Breast epithelium (tissue), 4 donors: ENCODE results near the gene TMED4. TPM values are rescaled to one million over a fixed set of nuclear protein-coding genes. Genes with fewer than 3 reads are reported as not detected.

Experiments used
- DNase-seq, 2 donors: peaks; one replicate each; pipeline ENCODE4 v3.0.0-alpha.2; 2019; ENCODE audit warnings: low spot score in 2 of 2
- H3K27ac ChIP-seq, 2 donors: fragments of 200-600 bp; sonication (generic) in 1 of 2; one replicate each; pipeline ENCODE4 v1.5.1; 2016 to 2019; ENCODE audit warnings: mild to moderate bottlenecking in 1 of 2
- H3K27me3 ChIP-seq, 2 donors: fragments of 200-600 bp; sonication (generic) in 1 of 2; one replicate each; pipeline versions ENCODE4 v1.5.1 to v1.6.0; 2017 to 2019; ENCODE audit warnings: control low read depth in 1 of 2, mild to moderate bottlenecking in 1 of 2
- H3K36me3 ChIP-seq: fragments of 200-600 bp; one replicate; pipeline ENCODE4 v1.5.1; 2019
- H3K4me1 ChIP-seq, 2 donors: fragments of 200-600 bp; sonication (generic); one replicate each; pipeline ENCODE4 v1.5.1; 2016 to 2019; ENCODE audit warnings: control low read depth in 1 of 2
- H3K4me3 ChIP-seq, 3 donors: fragments of 200-600 bp; sonication (generic); 1 replicate in 2 of 3; 2 replicates in 1 of 3; pipeline ENCODE4 v1.5.1; 2016 to 2019; ENCODE audit warnings: mild to moderate bottlenecking in 3 of 3, moderate library complexity in 2 of 3
- H3K9me3 ChIP-seq, 2 donors: fragments of 200-600 bp; sonication (generic) in 1 of 2; one replicate each; pipeline ENCODE4 v1.5.1; 2016 to 2019; ENCODE audit warnings: control low read depth in 1 of 2
- POLR2A ChIP-seq: fragments of 450-650 bp; IDR thresholded peaks from one replicate; pipeline ENCODE4 v1.6.1; 2016; ENCODE audit warnings: antibody characterized with exemption, mild to moderate bottlenecking, moderate library complexity
- POLR2AphosphoS5 ChIP-seq, 3 donors: sonication (generic); formaldehyde crosslinking; IDR thresholded peaks; one replicate each; pipeline ENCODE4 v1.6.1; 2017; ENCODE audit warnings: antibody characterized with exemption in 3 of 3
- intact Hi-C: fragments of 100-400 bp; cut with DNase I; formaldehyde crosslinking; loops from one replicate; pipeline ENCODE4 v1.15.1; 2023; ENCODE audit warnings: low total_unique reads
- total RNA-seq, 3 donors: library from RNA; depleted of rRNA; stranded (reverse); fragments of >200 nt; gene quantifications; one replicate each; pipeline ENCODE4 v1.1.0, GENCODE V29; 2016
- TF ChIP-seq, protein P1 (sequence below), 3 donors: fragments of 450-650 bp; IDR thresholded peaks; one replicate each; pipeline ENCODE4 v1.5.1; 2016 to 2017; ENCODE audit warnings: antibody characterized with exemption in 3 of 3, mild to moderate bottlenecking in 3 of 3, moderate library complexity in 3 of 3

The TMED4 gene
- total RNA-seq = 100 to 1,000 TPM; 143 to 208 (median 171) TPM

DNA sequence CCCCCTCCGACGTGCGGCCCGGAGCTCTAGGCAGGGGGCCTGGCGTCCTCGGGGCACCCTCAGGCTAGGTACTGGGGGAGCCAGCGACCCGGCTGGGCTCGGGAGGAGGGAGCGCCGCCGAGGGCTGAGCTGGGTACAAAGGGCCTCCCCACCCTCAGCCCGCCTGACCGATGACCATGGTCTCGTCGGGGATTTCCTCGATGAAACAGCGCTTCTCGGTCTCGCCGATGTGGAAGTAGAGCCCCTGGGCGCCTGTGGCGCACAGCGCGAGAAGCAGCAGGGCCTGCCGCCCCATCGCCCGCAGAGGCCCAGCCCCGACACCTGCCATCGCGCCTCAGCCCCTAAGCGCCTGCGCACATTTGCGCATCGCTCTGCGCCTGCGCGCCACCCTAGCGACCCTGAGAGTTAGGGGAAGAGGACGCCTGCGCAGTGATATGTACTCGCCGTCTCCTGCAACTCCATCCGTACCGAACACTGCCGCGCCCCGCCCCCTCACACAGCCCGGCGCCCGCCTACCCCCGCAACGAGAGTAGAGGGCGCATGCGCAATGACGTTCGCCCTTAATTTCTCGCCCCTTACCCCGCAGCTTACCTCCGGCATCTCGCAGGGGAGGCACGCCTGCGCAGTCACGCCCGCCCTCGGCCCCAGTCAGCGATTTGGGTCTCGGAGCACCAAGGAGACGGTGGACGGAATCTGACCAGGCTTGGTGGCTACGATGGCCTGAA is at the start of gene TMED4:
TMED4 (minus strand) TSS at position 353 of the 725 bp plus-strand sequence; CDS start at position 328, 25 bp downstream.
- H3K36me3 ChIP-seq = peaks cover 7% of the 10 kb centered on the region
- peaks cover 0 to 10% of the 10 kb centered on the region in 2 donors for H3K4me1 ChIP-seq
- H3K27ac ChIP-seq = peak within 1 kb of the TSS; percentile 96 to 98
- H3K27me3 ChIP-seq = no peaks in the 10 kb centered on the region
- H3K4me3 ChIP-seq = peak within 1 kb of the TSS; percentile 80 to 94 (median 81)
- H3K9me3 ChIP-seq = no peaks in the 10 kb centered on the region
- intact Hi-C loops = no loop called here
- TF ChIP-seq POLR2AphosphoS5 (IDR thresholded peaks at IDR 0.05) (peak; percentile 66 to 94 (median 78)), POLR2A (peak; percentile 60)
- TF ChIP-seq, protein P1, sequence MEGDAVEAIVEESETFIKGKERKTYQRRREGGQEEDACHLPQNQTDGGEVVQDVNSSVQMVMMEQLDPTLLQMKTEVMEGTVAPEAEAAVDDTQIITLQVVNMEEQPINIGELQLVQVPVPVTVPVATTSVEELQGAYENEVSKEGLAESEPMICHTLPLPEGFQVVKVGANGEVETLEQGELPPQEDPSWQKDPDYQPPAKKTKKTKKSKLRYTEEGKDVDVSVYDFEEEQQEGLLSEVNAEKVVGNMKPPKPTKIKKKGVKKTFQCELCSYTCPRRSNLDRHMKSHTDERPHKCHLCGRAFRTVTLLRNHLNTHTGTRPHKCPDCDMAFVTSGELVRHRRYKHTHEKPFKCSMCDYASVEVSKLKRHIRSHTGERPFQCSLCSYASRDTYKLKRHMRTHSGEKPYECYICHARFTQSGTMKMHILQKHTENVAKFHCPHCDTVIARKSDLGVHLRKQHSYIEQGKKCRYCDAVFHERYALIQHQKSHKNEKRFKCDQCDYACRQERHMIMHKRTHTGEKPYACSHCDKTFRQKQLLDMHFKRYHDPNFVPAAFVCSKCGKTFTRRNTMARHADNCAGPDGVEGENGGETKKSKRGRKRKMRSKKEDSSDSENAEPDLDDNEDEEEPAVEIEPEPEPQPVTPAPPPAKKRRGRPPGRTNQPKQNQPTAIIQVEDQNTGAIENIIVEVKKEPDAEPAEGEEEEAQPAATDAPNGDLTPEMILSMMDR (IDR thresholded peaks at IDR 0.05) = no peak
- peak; percentile 99 to 100 for DNase-seq

DNA sequence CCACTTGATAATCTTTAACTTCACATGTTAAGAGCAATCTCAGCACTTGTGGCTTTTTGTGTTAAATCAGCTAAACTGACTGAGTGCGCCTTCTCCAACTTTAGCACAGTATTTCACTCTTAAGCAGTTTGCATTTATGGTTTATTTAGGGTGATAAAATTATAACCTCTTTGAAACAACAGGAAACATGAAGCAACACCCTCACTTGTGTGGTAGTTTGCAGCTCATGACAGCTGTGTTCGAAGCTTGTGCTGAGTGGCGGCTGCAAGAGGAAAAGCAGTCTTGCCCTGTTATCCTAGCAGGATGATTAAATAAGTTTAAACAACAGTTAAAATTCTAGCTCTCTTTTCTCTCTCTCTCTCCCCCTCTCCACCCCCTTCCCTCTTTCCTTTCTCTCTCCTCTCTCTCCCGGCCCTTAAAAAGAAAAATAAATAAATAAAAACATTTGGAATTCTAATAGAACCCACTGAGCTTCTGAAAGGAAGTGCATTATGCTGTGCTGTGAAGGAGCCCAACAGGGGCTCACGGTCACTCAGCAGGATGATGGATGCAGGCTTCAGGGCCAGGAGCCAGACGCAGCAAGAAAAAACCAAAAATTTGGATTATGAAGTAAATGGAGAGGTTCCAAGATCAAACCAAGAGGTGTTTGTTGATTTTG is 49.6 kb upstream of the TMED4 start:
- TF ChIP-seq POLR2A (no peak), POLR2AphosphoS5 (IDR thresholded peaks at IDR 0.05) (no peak)
- TF ChIP-seq, protein P1 (IDR thresholded peaks at IDR 0.05) = no peak
- intact Hi-C loops = no loop called here
- Histone ChIP-seq H3K4me3 (no peak overlapping the region), H3K36me3 (no peaks in the 10 kb centered on the region), H3K9me3 (no peaks in the 10 kb centered on the region), H3K27ac (no peak overlapping the region), H3K27me3 (no peaks in the 10 kb centered on the region), H3K4me1 (peaks cover 0 to 8% of the 10 kb centered on the region in 2 donors)
- DNase-seq = no peak

- TF ChIP-seq POLR2A (no peak), POLR2AphosphoS5 (IDR thresholded peaks at IDR 0.05) (no peak)
- TF ChIP-seq, protein P1 (IDR thresholded peaks at IDR 0.05) = no peak
- H3K27ac ChIP-seq = no peak overlapping the region
- H3K4me1 ChIP-seq = peaks cover 0 to 8% of the 10 kb centered on the region in 2 donors
- intact Hi-C loops = no loop called here
- H3K4me3 ChIP-seq = no peak overlapping the region
- H3K27me3 ChIP-seq = no peaks in the 10 kb centered on the region
- no peak for DNase-seq
- no peaks in the 10 kb centered on the region for H3K36me3 ChIP-seq
- no peaks in the 10 kb centered on the region for H3K9me3 ChIP-seq
Observed at GRCh38 chr7:44630792-44631457, 48.9 kb upstream of the TMED4 start.

- Histone ChIP-seq H3K4me3 (no peak overlapping the region), H3K27ac (no peak overlapping the region), H3K9me3 (no peaks in the 10 kb centered on the region), H3K27me3 (no peaks in the 10 kb centered on the region), H3K4me1 (peaks cover 0 to 8% of the 10 kb centered on the region in 2 donors), H3K36me3 (no peaks in the 10 kb centered on the region)
- DNase-seq = no peak
- TF ChIP-seq, protein P1 (IDR thresholded peaks at IDR 0.05) = no peak
- no peak for TF ChIP-seq POLR2A
- no peak for TF ChIP-seq POLR2AphosphoS5 (IDR thresholded peaks at IDR 0.05)
- intact Hi-C loops = no loop called here
Observed at GRCh38 chr7:44629829-44630522, 47.9 kb upstream of the TMED4 start.
